Smooth muscle cell (in vitro differentiated cells): ENCODE measurements around the gene HIVEP3. TPM values are rescaled to one million over a fixed set of nuclear protein-coding genes. Genes with fewer than 3 reads are reported as not detected.

Experiments used
- DNase-seq: peaks from one replicate; lab custom pipeline; 2025; ENCODE audit not compliant: unreplicated experiment; lab: John Stamatoyannopoulos, UW
- H2AFZ ChIP-seq: fragments of 200-600 bp; sonication (generic); 2 replicates; pipeline ENCODE4 v1.6.0; 2016; ENCODE audit warnings: antibody characterized with exemption, low read depth, mild to moderate bottlenecking
- H3F3A ChIP-seq: fragments of 200-600 bp; sonication (generic); 2 replicates; pipeline ENCODE4 v1.6.0; 2017; ENCODE audit warnings: antibody characterized with exemption, low read depth
- H3K27ac ChIP-seq: fragments of 200-600 bp; sonication (generic); 2 replicates; pipeline ENCODE4 v1.5.1; 2016; ENCODE audit warnings: low read depth, mild to moderate bottlenecking
- H3K27me3 ChIP-seq: fragments of 200-600 bp; sonication (generic); 2 replicates; pipeline ENCODE4 v1.6.1; 2016; ENCODE audit warnings: low read depth, mild to moderate bottlenecking
- H3K36me3 ChIP-seq: fragments of 200-600 bp; sonication (generic); 2 replicates; pipeline ENCODE4 v1.5.1; 2016; ENCODE audit warnings: low read depth
- H3K4me1 ChIP-seq: fragments of 200-600 bp; sonication (generic); 2 replicates; pipeline ENCODE4 v1.5.1; 2016; ENCODE audit warnings: low read depth
- H3K4me2 ChIP-seq: fragments of 200-600 bp; sonication (generic); 2 replicates; pipeline ENCODE4 v1.6.0; 2016; ENCODE audit warnings: mild to moderate bottlenecking
- H3K4me3 ChIP-seq: fragments of 200-600 bp; sonication (generic); 2 replicates; pipeline ENCODE4 v1.5.1; 2016; ENCODE audit warnings: mild to moderate bottlenecking
- H3K79me2 ChIP-seq: fragments of 200-600 bp; sonication (generic); 2 replicates; pipeline ENCODE4 v1.6.0; 2016; ENCODE audit warnings: low read depth, mild to moderate bottlenecking
- H3K9ac ChIP-seq: fragments of 200-600 bp; sonication (generic); 2 replicates; pipeline ENCODE4 v1.6.0; 2016; ENCODE audit warnings: low read depth
- H3K9me3 ChIP-seq: fragments of 200-600 bp; sonication (generic); replicated peaks from 2 replicates; pipeline ENCODE4 v1.5.1; 2016; ENCODE audit warnings: low read depth
- H4K20me1 ChIP-seq: fragments of 200-600 bp; sonication (generic); 2 replicates; pipeline ENCODE4 v1.6.0; 2016; ENCODE audit warnings: low read depth
- WGBS: methylation state at CpG from one replicate; pipeline ENCODE4 v1.1.7; 2016; ENCODE audit warnings: low lambda C conversion rate; 5-methylcytosine and 5-hydroxymethylcytosine counted together
- polyA plus RNA-seq: library from polyadenylated mRNA; unstranded; fragments of >200 nt; fragmentation: Nextera tagmentation; extraction: Ambion mirVana; gene quantifications from 2 replicates; pipeline ENCODE4 v1.2.1, GENCODE V29; 2016
- total RNA-seq: library from RNA; depleted of rRNA; stranded (reverse); fragments of >200 nt; gene quantifications from 2 replicates; pipeline ENCODE4 v1.2.3, GENCODE V29; 2014
- TF ChIP-seq, protein P1 (sequence below): fragments of 200-600 bp; sonication (generic); IDR thresholded peaks from 2 replicates; pipeline ENCODE4 v1.5.1; 2017; ENCODE audit warnings: borderline replicate concordance, mild to moderate bottlenecking, antibody characterized with exemption; ENCODE audit not compliant: insufficient read depth, poor library complexity, severe bottlenecking

Gene HIVEP3
- total and polyA plus RNA-seq, 2 experiments from 2014 or later: 2.1 to 6.4 TPM

DNA sequence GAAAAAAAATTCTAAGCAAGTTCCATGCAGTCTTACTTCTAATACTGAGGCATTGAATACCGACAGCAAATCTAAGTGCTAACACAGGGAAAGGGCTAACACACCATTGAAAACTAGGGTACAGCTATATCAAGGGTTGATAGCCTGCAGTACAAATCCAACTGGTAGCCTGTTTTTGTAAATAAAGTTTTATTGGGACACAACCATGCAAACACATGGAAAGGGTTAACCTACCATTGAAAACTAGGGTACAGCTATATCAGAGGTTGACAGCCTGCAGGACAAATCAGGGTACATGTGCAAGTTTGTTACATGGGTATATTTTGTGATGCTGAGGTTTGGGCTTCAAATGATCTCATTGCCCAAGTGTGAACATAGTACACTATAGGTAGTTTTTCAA, 212.9 kb downstream of the HIVEP3 start:
- 100% methylated on average over 1 of the region's 1 CpG for WGBS
- H2AFZ ChIP-seq: no peak overlapping the region
- H3K4me2 ChIP-seq: no peak overlapping the region
- no peaks in the 10 kb centered on the region for H3K9me3 ChIP-seq
- TF ChIP-seq, protein P1, sequence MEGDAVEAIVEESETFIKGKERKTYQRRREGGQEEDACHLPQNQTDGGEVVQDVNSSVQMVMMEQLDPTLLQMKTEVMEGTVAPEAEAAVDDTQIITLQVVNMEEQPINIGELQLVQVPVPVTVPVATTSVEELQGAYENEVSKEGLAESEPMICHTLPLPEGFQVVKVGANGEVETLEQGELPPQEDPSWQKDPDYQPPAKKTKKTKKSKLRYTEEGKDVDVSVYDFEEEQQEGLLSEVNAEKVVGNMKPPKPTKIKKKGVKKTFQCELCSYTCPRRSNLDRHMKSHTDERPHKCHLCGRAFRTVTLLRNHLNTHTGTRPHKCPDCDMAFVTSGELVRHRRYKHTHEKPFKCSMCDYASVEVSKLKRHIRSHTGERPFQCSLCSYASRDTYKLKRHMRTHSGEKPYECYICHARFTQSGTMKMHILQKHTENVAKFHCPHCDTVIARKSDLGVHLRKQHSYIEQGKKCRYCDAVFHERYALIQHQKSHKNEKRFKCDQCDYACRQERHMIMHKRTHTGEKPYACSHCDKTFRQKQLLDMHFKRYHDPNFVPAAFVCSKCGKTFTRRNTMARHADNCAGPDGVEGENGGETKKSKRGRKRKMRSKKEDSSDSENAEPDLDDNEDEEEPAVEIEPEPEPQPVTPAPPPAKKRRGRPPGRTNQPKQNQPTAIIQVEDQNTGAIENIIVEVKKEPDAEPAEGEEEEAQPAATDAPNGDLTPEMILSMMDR: no peak
- no peaks in the 10 kb centered on the region for H3K27me3 ChIP-seq
- DNase-seq: no peak
- no peak overlapping the region for H3K9ac ChIP-seq
- H3K27ac ChIP-seq: no peak overlapping the region
- H3K4me1 ChIP-seq: no peaks in the 10 kb centered on the region
- H3K79me2 ChIP-seq: no peaks in the 10 kb centered on the region
- no peaks in the 10 kb centered on the region for H3K36me3 ChIP-seq
- no peak overlapping the region for H3K4me3 ChIP-seq
- no peaks in the 10 kb centered on the region for H3F3A ChIP-seq
- H4K20me1 ChIP-seq: no peaks in the 10 kb centered on the region

DNA sequence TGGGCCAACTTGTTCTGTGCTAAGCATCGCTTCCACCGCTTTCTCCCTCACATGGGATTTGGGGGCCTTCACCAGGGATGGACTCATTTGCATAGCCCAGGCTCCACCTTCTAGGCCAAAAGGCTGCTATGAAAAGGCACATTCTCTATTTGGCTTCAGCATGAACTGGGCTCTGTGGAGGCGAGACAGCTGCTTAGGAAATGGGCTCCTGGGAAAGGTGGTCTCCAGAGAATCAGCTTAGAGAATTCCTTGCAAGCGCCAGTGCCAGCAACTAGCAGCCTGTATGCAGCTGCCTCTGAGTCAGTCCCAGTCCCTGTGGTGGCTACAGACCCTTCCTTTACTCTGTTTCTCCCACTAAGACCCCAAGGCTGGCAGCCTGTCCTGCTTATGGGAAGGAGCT, 214.5 kb downstream of the HIVEP3 start:
- TF ChIP-seq, protein P1: no peak
- Histone ChIP-seq H2AFZ (no peak overlapping the region), H3K27me3 (no peaks in the 10 kb centered on the region), H3K27ac (no peak overlapping the region), H3K9me3 (no peaks in the 10 kb centered on the region), H3K9ac (no peak overlapping the region), H4K20me1 (no peaks in the 10 kb centered on the region), H3K4me3 (no peak overlapping the region), H3K4me1 (no peaks in the 10 kb centered on the region), H3K36me3 (no peaks in the 10 kb centered on the region), H3F3A (no peaks in the 10 kb centered on the region), H3K4me2 (no peak overlapping the region), H3K79me2 (no peaks in the 10 kb centered on the region)
- DNase-seq: no peak
- 95% methylated on average over 4 of the region's 4 CpGs for WGBS

DNA sequence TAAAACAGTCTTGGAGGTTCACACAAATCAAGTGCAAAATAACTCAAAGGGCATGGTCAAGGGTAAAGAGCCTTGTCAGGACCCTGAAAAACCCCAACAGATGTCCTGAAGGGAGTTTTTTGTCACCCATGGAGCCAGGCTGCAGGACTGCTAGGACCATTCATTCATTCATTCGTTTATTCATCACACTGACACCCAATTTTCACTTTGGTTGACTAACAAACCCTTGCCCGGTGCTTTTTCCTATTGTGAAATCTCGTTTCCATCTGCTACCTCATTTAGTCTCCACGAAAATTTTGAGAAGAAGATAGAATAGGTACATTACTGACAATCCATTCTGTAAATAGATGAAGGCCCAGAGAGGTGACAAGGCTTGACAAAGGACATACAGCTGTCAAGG, 216.0 kb downstream of the HIVEP3 start:
- H2AFZ ChIP-seq: no peak overlapping the region

More for the DNA sequence above, 216.0 kb downstream of the HIVEP3 start:
- no peaks in the 10 kb centered on the region for H3F3A ChIP-seq
- H3K79me2 ChIP-seq: no peaks in the 10 kb centered on the region
- H3K36me3 ChIP-seq: no peaks in the 10 kb centered on the region
- H3K4me2 ChIP-seq: no peak overlapping the region
- H3K4me3 ChIP-seq: no peak overlapping the region
- no peaks in the 10 kb centered on the region for H3K9me3 ChIP-seq
- no peak overlapping the region for H3K9ac ChIP-seq
- no peaks in the 10 kb centered on the region for H3K27me3 ChIP-seq
- no peak overlapping the region for H3K27ac ChIP-seq
- TF ChIP-seq, protein P1: no peak
- H4K20me1 ChIP-seq: no peaks in the 10 kb centered on the region
- WGBS: 72% methylated on average over 4 of the region's 4 CpGs
- no peaks in the 10 kb centered on the region for H3K4me1 ChIP-seq
- DNase-seq: no peak
